ENCODE measurements around the gene ZNF646.

The ZNF646 gene

GRCh38 chr16:31132303-31132979 lies 58.2 kb downstream of the ZNF646 start:
- DNase-seq, result no peak

GRCh38 chr16:31133046-31133501 lies 58.9 kb downstream of the ZNF646 start:
- DNase-seq, result no peak
